Putamen (tissue), 1 donor: ENCODE results near the gene ADAM17.
"Not testable (repeated sequence)": the region's sequence is repeated elsewhere in the genome, so short reads cannot be mapped to it uniquely, and the experiment has no call there.

ENCODE experiments used
- DNase-seq: peaks from one replicate; pipeline ENCODE4 v3.0.0-alpha.2; 2016; ENCODE audit warnings: low spot score

ADAM17 gene

GRCh38 chr2:9519250-9519649 is 36.4 kb downstream of the ADAM17 start:
- no peak for DNase-seq

DNA sequence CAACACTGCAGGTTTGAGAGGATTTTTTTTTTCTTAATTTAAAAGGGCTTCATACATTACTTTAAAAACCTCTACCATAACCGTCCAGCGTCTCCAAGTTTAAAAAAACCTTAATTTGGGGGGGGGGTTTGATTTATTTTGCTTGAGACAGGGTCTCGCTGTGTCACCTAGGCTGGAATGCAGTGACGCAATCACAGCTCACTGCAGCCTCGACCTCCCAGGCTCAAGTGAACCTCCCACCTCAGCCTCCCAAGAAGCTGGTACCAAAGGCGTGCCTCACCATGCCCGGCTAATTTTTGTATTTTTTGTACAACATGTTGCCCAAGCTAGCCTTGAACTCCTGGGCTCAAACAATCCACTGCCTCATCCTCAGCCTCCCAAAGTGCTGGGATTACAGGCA is 36.9 kb downstream of the ADAM17 start:
- DNase-seq = no peak

GRCh38 chr2:9518163-9518562 is 37.5 kb downstream of the ADAM17 start:
- no peak for DNase-seq

GRCh38 chr2:9517118-9517782 is 38.4 kb downstream of the ADAM17 start:
- DNase-seq = no peak

DNA sequence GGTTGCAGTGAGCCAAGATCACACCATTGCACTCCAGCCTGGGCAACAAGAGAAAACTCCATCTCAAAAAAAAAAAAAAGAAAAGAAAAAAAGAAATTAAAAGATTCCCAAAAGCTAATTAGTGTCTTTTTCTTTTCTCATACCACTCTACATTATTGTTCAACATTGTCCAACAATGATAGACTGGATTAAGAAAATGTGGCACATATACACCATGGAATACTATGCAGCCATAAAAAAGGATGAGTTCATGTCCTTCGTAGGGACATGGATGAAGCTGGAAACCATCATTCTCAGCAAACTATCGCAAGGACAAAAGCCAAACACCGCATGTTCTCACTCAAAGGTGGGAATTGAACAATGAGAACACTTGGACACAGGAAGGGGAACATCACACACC is 41.7 kb downstream of the ADAM17 start:
- DNase-seq = not testable (repeated sequence)

GRCh38 chr2:9508931-9509330 is 46.7 kb downstream of the ADAM17 start:
- no peak for DNase-seq

DNA sequence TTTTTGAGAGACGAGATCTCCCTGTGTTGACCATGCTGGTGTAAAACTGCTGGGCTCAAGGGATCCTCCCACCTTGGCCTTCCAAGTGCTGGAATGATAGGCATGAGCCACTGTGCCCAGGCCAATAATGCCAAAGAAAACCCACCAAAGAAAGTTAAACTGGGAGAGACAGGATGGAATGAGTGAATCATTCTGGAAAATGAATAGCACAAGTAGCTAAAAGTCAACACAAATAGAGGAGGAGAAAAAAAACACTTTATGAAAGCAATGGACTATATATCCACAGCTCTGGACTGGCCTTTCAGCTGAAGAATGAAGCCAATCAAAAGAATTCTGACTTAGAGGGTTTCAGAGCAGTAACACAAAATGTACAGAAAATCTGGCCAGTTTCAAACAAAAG is 57.4 kb downstream of the ADAM17 start:
- no peak for DNase-seq

GRCh38 chr2:9497017-9497416 is 58.6 kb downstream of the ADAM17 start:
- no peak for DNase-seq

DNA sequence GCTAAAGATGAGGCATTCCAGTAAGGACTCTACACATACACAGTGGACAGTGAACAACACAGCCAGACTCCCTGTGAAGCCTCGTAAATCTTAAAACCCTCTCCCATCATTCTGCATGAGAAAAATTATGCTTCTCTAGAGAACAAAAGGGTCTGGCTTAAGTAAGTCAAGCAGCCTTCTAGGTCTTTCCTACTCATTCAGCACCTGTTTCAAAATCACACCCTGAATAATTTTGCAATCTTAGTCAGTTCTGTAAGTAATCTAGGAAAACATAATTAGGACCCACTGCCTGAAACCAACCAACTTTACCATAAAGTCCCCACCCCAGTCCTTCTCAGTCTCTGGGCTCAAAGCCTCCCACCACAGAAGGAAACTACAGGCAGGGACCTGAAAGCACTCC is 61.5 kb downstream of the ADAM17 start:
- DNase-seq = no peak

GRCh38 chr2:9493478-9493877 is 62.2 kb downstream of the ADAM17 start:
- DNase-seq = no peak

- DNase-seq = no peak
These were observed 62.7 kb downstream of the ADAM17 start for GRCh38 chr2:9492927-9493326.

- DNase-seq = no peak
These were observed 64.8 kb downstream of the ADAM17 start for GRCh38 chr2:9490789-9491188.

DNA sequence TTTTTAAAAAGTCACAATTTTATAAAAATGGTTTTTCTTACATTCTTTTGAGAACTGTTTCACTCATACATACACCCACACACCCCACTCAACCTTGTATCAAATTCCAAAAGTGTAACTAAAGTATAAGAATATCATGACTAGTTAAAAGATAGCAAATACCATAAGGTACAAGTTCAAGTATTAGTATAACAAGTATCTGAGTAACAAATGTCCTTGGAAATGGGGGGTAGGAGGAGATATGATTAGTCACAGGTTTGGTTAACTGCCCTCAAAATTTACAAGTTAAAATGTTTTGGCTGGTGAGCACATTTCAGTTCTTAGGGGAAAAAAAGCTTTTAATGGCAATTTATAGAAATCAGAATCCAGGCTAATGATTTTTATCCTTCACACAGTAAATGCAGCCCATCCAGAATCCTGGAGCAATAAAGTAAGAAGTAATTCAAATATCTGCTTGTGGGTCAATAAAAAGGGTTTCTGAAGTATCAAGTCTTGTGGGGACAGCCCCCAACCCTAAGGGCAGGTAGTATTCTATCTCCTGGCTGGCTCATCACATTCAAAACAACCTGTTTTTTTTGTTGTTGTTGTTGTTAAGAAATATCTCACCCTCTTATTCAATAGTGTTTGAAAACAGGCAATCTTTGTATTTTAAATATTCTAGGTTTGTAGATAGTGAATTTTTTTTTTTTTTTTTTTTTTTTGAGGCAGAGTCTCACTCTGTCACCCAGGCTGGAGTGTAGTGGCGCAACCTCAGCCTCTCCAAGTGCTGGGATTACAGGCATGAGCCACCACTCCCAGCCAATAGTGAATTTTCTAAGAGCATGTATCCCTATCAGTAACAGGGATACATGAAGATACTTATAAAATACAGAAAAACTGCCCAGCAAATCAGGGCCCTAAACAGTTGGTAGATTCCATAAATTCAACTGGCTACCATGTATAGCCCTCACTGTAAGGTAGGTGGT is 66.8 kb downstream of the ADAM17 start:
- DNase-seq = no peak

DNA sequence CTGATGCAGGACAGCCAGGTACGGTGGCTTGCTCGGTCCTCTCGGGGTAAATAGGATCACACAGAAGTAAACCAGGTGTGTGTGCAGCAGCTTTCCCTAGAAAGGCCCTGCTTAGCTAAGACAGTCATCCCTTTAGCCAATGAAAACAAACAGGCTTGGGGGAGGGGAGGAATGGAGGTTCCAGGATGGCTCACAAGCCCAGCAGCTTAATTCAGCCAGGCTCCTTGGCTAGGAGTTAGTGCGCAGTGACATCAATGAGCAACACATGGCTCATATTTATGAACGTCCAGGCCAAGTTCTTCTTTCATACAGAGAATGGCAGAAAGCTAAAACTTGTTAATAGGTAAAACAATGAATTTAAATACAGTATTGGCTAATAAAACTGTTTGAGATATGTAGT is 71.1 kb downstream of the ADAM17 start:
- no peak for DNase-seq

GRCh38 chr2:9483107-9483506 is 72.5 kb downstream of the ADAM17 start:
- no peak for DNase-seq

- no peak for DNase-seq
These were observed 75.5 kb downstream of the ADAM17 start for GRCh38 chr2:9480157-9480556.

GRCh38 chr2:9478526-9478925 is 77.1 kb downstream of the ADAM17 start:
- DNase-seq = no peak

GRCh38 chr2:9477914-9478313 is 77.7 kb downstream of the ADAM17 start:
- DNase-seq = no peak

- DNase-seq = peak; percentile 77
These were observed 81.1 kb downstream of the ADAM17 start, which contains the start of gene IAH1 for GRCh38 chr2:9474361-9475057. TSS of gene IAH1 (plus strand) at chr2:9474551. CDS start at chr2:9474567, 16 bp downstream.

DNA sequence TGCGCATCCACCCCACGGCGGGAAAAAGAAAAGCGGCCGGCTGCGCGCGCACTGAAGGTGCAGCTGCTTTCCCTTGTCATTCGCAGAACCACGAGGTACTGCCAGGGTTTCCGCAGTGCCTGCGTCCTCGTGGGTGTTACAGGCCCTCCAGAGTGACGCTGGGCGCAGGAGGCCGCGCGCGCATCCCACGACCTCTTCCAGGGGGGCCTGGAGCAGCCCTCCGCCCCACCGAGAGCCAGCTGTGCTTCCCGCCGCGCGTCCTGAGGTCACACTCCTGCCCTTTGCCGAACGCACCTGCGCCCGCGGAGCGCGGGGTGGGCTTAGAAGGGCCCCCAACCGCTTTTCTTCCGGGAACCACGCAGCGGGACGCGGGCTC is 81.7 kb downstream of the ADAM17 start:
- peak; percentile 68 for DNase-seq

DNA sequence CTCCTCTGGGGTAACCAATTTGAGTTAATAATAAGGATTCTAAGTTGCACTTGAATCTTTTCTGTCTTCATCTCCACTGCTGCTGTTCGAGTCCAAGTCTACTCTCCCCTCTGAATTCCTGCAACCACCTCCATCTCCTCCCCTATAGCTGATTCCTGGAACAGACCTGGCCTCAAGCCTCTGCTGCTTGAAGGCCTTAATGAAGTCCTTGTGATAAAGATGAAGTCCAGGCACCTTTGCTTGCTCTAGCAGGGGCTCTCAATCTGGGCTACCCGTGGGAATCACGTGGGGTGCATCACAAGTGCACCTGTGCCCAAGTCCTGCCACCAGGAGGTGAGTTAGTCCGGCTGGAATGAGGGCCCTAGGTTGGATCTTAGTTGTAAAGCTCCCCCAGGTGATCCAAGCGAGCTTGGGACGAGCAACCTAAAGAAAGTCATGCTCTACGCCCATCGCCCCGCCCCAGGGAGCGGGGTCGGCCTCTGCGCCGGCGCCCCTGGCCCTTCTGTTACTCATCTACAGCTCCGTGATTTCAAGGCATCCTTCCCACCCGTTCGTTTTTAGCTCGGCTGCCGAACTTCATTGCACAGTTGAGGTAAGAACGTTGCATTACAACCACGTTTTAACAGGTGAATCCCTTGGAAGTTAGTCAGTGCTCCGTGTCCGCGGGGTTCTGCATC is 82.2 kb downstream of the ADAM17 start:
- DNase-seq = no peak

DNA sequence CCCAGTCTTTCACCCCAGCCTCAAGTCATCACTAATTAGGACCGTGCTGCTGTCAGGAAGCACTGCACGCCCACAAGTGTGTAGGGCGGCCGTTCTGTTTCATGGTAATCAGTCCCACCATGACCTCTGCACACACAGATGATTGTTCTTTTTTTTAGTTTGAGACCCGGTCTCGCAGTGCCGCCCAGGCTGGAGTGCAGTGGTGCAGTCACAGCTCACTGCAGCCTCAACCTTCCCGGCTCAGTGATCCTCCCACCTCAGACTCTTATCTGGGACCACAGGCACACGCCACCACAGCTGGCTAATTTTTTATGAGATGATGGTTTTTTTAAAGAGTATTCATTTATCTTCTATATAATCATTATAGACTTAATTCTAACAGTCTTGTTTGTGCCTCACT is 83.1 kb downstream of the ADAM17 start:
- no peak for DNase-seq
